ENCODE results near the gene TBC1D3B. TPM values are rescaled to one million over a fixed set of nuclear protein-coding genes. Genes with fewer than 3 reads are reported as not detected.
A peak's percentile ranks its signal among the peaks of the same experiment; 100 is the strongest.
"Not testable (repeated sequence)": the region's sequence is repeated elsewhere in the genome, so short reads cannot be mapped to it uniquely, and the experiment has no call there.

TBC1D3B gene
- total and polyA plus RNA-seq, 10 of the 15 experiments (the other 5 are each of a cell fraction or from before 2014, with no cell fraction given): 0.67 to 8.5 (median 1.7) TPM; not detected in 2

- H3K9ac ChIP-seq (ENCODE audit: control insufficient read depth, insufficient read depth, low read length); H4K20me1 ChIP-seq (ENCODE audit: control insufficient read depth, insufficient read depth); BruUV-seq (replicated peaks); H3K27ac ChIP-seq (ENCODE audit: control insufficient read depth, insufficient read depth); DNase-seq (ENCODE audit: low read depth, low spot score); H3K4me2 ChIP-seq (ENCODE audit: control insufficient read depth, insufficient read depth); FAIRE-seq; H3K27me3 ChIP-seq (replicated peaks in 1 of 2; ENCODE audit: control insufficient read depth in 2 of 2, insufficient read depth in 2 of 2, low read length in 1 of 2); ATAC-seq; H3K4me3 ChIP-seq; H2AFZ ChIP-seq (ENCODE audit: control insufficient read depth, low read depth, low read length); H3K9me3 ChIP-seq (replicated peaks; ENCODE audit: control insufficient read depth, insufficient read depth, low read length); H3K79me2 ChIP-seq (ENCODE audit: control insufficient read depth, insufficient read depth, low read length); intact Hi-C loops (cut with micrococcal nuclease; ENCODE audit: unreplicated experiment); H3K36me3 ChIP-seq (ENCODE audit: control insufficient read depth in 2 of 2, insufficient read depth in 2 of 2, low read length in 1 of 2): not testable (repeated sequence)
- RAD21 ChIA-PET (ENCODE audit: unreplicated experiment): interaction anchor here (0.6 to 1.2 kb wide), 3 partner anchors 15 to 106 kb away, joined by 3 to 6 read pairs (median 6); no protein-coding TSS in a partner anchor
- in situ Hi-C loops (cut with MboI): loop anchor here (5.0 kb wide), 1 partner anchor 108 kb away; no protein-coding TSS in a partner anchor
- peak; percentile 61; the same call in 1 of the 2 replicates for TF ChIP-seq POLR2AphosphoS5 (IDR thresholded peaks at IDR 0.05; ENCODE audit: low read length)
- POLR2A ChIA-PET: interaction anchor here (0.6 to 1.6 kb wide), 3 partner anchors 105 to 108 kb away, joined by 3 to 5 read pairs (median 3); partner anchors contain the start of gene CCL3
- 64% methylated on average over 9 of the region's 10 CpGs for WGBS (ENCODE audit: insufficient coverage, insufficient replicate concordance, low lambda C conversion rate, missing lambda C conversion rate)
- CTCF ChIA-PET: interaction anchor here (0.6 to 1.1 kb wide), 3 partner anchors 10 to 226 kb away, joined by 3 read pairs; no protein-coding TSS in a partner anchor
- SMC1A ChIA-PET (ENCODE audit: uncharacterized antibody, unreplicated experiment): interaction anchor here (0.6 kb wide), 1 partner anchor 105 kb away, joined by 13 read pairs; the partner anchor contains the start of gene CCL3
- H3K4me1 ChIP-seq (ENCODE audit: control insufficient read depth, insufficient read depth, low read length): peaks cover 19% of the 10 kb centered on the region
These were observed 18.5 kb upstream of the TBC1D3B start for GRCh38 chr17:36194832-36195433.

GRCh38 chr17:36194147-36194831 is 17.9 kb upstream of the TBC1D3B start:
- not testable (repeated sequence) for H3K27ac ChIP-seq (ENCODE audit: control insufficient read depth, insufficient read depth)

More at GRCh38 chr17:36194147-36194831, 17.9 kb upstream of the TBC1D3B start:
- ChIA-PET POLR2A (interaction anchor here (0.6 to 1.6 kb wide), 2 partner anchors 107 to 377 kb away, joined by 3 read pairs; no protein-coding TSS in a partner anchor), SMC1A (ENCODE audit: uncharacterized antibody, unreplicated experiment) (interaction anchor here (1.0 to 2.4 kb wide), 3 partner anchors 16 to 225 kb away, joined by 4 to 7 read pairs (median 5); partner anchors contain the start of gene CCL4L2), CTCF (interaction anchor here (1.1 kb wide), 1 partner anchor 225 kb away, joined by 3 read pairs; no protein-coding TSS in a partner anchor)
- H2AFZ ChIP-seq (ENCODE audit: control insufficient read depth, low read depth, low read length); H3K4me2 ChIP-seq (ENCODE audit: control insufficient read depth, insufficient read depth); H3K4me3 ChIP-seq; BruUV-seq (replicated peaks); FAIRE-seq; H3K27me3 ChIP-seq (replicated peaks in 1 of 2; ENCODE audit: control insufficient read depth in 2 of 2, insufficient read depth in 2 of 2, low read length in 1 of 2); RAD21 ChIA-PET (ENCODE audit: unreplicated experiment); H3K9me3 ChIP-seq (replicated peaks; ENCODE audit: control insufficient read depth, insufficient read depth, low read length); H3K36me3 ChIP-seq (ENCODE audit: control insufficient read depth in 2 of 2, insufficient read depth in 2 of 2, low read length in 1 of 2); H3K79me2 ChIP-seq (ENCODE audit: control insufficient read depth, insufficient read depth, low read length); intact Hi-C loops (cut with micrococcal nuclease; ENCODE audit: unreplicated experiment); H3K9ac ChIP-seq (ENCODE audit: control insufficient read depth, insufficient read depth, low read length); in situ Hi-C loops (cut with MboI); DNase-seq (ENCODE audit: low read depth, low spot score); H4K20me1 ChIP-seq (ENCODE audit: control insufficient read depth, insufficient read depth): not testable (repeated sequence)
- 96% methylated on average over 5 of the region's 8 CpGs for WGBS (ENCODE audit: insufficient coverage, insufficient replicate concordance, low lambda C conversion rate, missing lambda C conversion rate)
- peak; percentile 14 for ATAC-seq
- peaks cover 19% of the 10 kb centered on the region for H3K4me1 ChIP-seq (ENCODE audit: control insufficient read depth, insufficient read depth, low read length)
